ENCODE data around the gene C6orf89.
A peak's percentile ranks its signal among the peaks of the same experiment; 100 is the strongest.

DNA sequence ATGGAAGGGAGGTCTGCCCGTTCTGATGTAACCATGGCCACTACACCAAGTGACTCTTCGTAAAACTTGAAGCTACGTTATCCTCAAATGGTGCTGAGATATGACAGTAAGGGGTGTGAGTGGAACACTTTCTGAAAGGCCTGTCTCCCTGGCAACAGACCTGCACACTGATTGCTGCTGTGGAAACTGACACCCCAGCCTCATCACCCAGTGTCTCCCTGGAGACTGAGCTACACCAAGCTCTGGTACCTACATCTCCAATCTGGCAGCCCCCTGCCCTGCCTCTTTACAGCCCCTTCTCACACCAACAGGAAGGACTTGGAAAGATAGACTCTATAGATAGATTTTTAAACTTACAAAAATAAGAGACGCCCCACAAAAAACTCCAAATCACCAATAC lies 82.0 kb downstream of the C6orf89 start:
- TF ChIP-seq POLR2A (IDR thresholded peaks at IDR 0.05; ENCODE audit: low read depth, low read length) = peak; percentile 21; the same call in 1 of the 2 replicates
- peak; percentile 51; the same call in 1 of the 2 replicates for TF ChIP-seq POLR2AphosphoS5 (IDR thresholded peaks at IDR 0.05; ENCODE audit: low read depth, low read length)
- TF ChIP-seq TAF1 (IDR thresholded peaks at IDR 0.05; ENCODE audit: low read depth, low read length) = no peak
- no peak for TF ChIP-seq POU2F2 (IDR thresholded peaks at IDR 0.05; ENCODE audit: low read depth, low read length)
- no peak for TF ChIP-seq SPI1 (IDR thresholded peaks at IDR 0.05; ENCODE audit: low read depth, low read length)
